ENCODE results near the gene ALKBH2. TPM values are rescaled to one million over a fixed set of nuclear protein-coding genes. Genes with fewer than 3 reads are reported as not detected.

Gene ALKBH2
- total RNA-seq, 2 donors from 2014 or later, result 10.5 to 23.3 TPM

GRCh38 chr12:109089683-109090082, 3.6 kb downstream of the ALKBH2 start:
- Mint-ChIP-seq H3K36me3 (ENCODE audit: low read depth) (peaks cover 34% of the 10 kb centered on the region), H3K27ac (no peak overlapping the region), H3K27me3 (ENCODE audit: insufficient read depth) (peaks cover 13% of the 10 kb centered on the region), H3K4me3 (no peak overlapping the region), H3K9me3 (peaks cover 5% of the 10 kb centered on the region), H3K4me1 (no peaks in the 10 kb centered on the region)
- Histone ChIP-seq H3K9me3 (ENCODE audit: control insufficient read depth, low read length) (no peaks in the 10 kb centered on the region), H3K27me3 (ENCODE audit: control insufficient read depth, insufficient read depth, low read length, poor library complexity, severe bottlenecking) (no peaks in the 10 kb centered on the region), H3K36me3 (ENCODE audit: control insufficient read depth, insufficient read depth, low read length) (peaks cover 21% of the 10 kb centered on the region), H3K9ac (ENCODE audit: extremely low read depth, low read length, poor library complexity, severe bottlenecking) (no peak overlapping the region), H3K27ac (ENCODE audit: low read depth, low read length) (no peak overlapping the region), H3K4me3 (ENCODE audit: low read length) (no peak overlapping the region), H3K4me1 (ENCODE audit: control insufficient read depth, insufficient read depth, low read length) (no peaks in the 10 kb centered on the region)
- no peak for DNase-seq
- no peak for TF ChIP-seq CTCF (conservative IDR thresholded peaks at IDR 0.05)
- WGBS, 2 experiments (ENCODE audit: insufficient coverage in 1 of 2, insufficient read length in 1 of 2), result 97 to 100% methylated on average over 3 to 7 of the region's 7 CpGs

- H3K27ac Mint-ChIP-seq, result no peak overlapping the region
Measured at GRCh38 chr12:109088818-109089217, 4.5 kb downstream of the ALKBH2 start.

GRCh38 chr12:109087250-109087649, 6.0 kb downstream of the ALKBH2 start:
- Mint-ChIP-seq H3K27me3 (ENCODE audit: insufficient read depth) (peaks cover under 1% of the 10 kb centered on the region), H3K27ac (no peak overlapping the region), H3K9me3 (peaks cover under 1% of the 10 kb centered on the region), H3K4me3 (no peak overlapping the region), H3K36me3 (ENCODE audit: low read depth) (peaks cover 40% of the 10 kb centered on the region), H3K4me1 (no peaks in the 10 kb centered on the region)
- H3K9me3 ChIP-seq (ENCODE audit: control insufficient read depth, low read length), result no peaks in the 10 kb centered on the region
- no peaks in the 10 kb centered on the region for H3K4me1 ChIP-seq (ENCODE audit: control insufficient read depth, insufficient read depth, low read length)
- no peak for TF ChIP-seq CTCF (conservative IDR thresholded peaks at IDR 0.05)
- no peak overlapping the region for H3K4me3 ChIP-seq (ENCODE audit: low read length)
- DNase-seq, result no peak
- no peaks in the 10 kb centered on the region for H3K27me3 ChIP-seq (ENCODE audit: control insufficient read depth, insufficient read depth, low read length, poor library complexity, severe bottlenecking)
- peaks cover 32% of the 10 kb centered on the region for H3K36me3 ChIP-seq (ENCODE audit: control insufficient read depth, insufficient read depth, low read length)
- H3K9ac ChIP-seq (ENCODE audit: extremely low read depth, low read length, poor library complexity, severe bottlenecking), result no peak overlapping the region
- WGBS, 2 experiments (ENCODE audit: insufficient coverage in 1 of 2, insufficient read length in 1 of 2), result 95 to 97% methylated on average over 5 of the region's 5 CpGs
- H3K27ac ChIP-seq (ENCODE audit: low read depth, low read length), result no peak overlapping the region

More at GRCh38 chr12:109088818-109089217, 4.5 kb downstream of the ALKBH2 start:
- no peaks in the 10 kb centered on the region for H3K9me3 ChIP-seq (ENCODE audit: control insufficient read depth, low read length)
- Mint-ChIP-seq H3K27me3 (ENCODE audit: insufficient read depth) (peaks cover 13% of the 10 kb centered on the region), H3K36me3 (ENCODE audit: low read depth) (peaks cover 34% of the 10 kb centered on the region), H3K4me1 (no peaks in the 10 kb centered on the region), H3K9me3 (peaks cover 5% of the 10 kb centered on the region), H3K4me3 (no peak overlapping the region)
- H3K27ac ChIP-seq (ENCODE audit: low read depth, low read length), result no peak overlapping the region
- H3K36me3 ChIP-seq (ENCODE audit: control insufficient read depth, insufficient read depth, low read length), result peaks cover 25% of the 10 kb centered on the region
- H3K4me1 ChIP-seq (ENCODE audit: control insufficient read depth, insufficient read depth, low read length), result no peaks in the 10 kb centered on the region
- no peak for TF ChIP-seq CTCF (conservative IDR thresholded peaks at IDR 0.05)
- H3K9ac ChIP-seq (ENCODE audit: extremely low read depth, low read length, poor library complexity, severe bottlenecking), result no peak overlapping the region
- H3K4me3 ChIP-seq (ENCODE audit: low read length), result no peak overlapping the region
- no peaks in the 10 kb centered on the region for H3K27me3 ChIP-seq (ENCODE audit: control insufficient read depth, insufficient read depth, low read length, poor library complexity, severe bottlenecking)
- DNase-seq, result peak; percentile 38
- WGBS, 2 experiments (ENCODE audit: insufficient coverage in 1 of 2, insufficient read length in 1 of 2), result 86 to 90% methylated on average over 6 of the region's 6 CpGs

Data from endodermal cell (in vitro differentiated cells).